Neural cell (in vitro differentiated cells): Measurements from ENCODE around the gene EFNA4. TPM values are rescaled to one million over a fixed set of nuclear protein-coding genes. Genes with fewer than 3 reads are reported as not detected.

Experiments used
- H2AFZ ChIP-seq: fragments of 200-600, 300-800 bp; sonication (generic), shearing (Covaris generic); 2 replicates; pipeline ENCODE4 v1.6.0; 2014; ENCODE audit warnings: low read depth, mild to moderate bottlenecking, antibody characterized with exemption, low read length, moderate library complexity
- H3F3A ChIP-seq: fragments of 200-600 bp; shearing (Covaris generic); 2 replicates; pipeline ENCODE4 v1.6.1; 2016; ENCODE audit warnings: mild to moderate bottlenecking, moderate library complexity, mixed read lengths, antibody characterized with exemption, low read length; ENCODE audit not compliant: insufficient read depth, poor library complexity, severe bottlenecking
- H3K27ac ChIP-seq: fragments of 200-600, 300-800 bp; sonication (generic), shearing (Covaris generic); 2 replicates; pipeline ENCODE4 v1.5.1; 2014; ENCODE audit warnings: mild to moderate bottlenecking, low read length, moderate library complexity
- H3K27me3 ChIP-seq: fragments of 300-800, 200-600 bp; sonication (generic), shearing (Covaris generic); 2 replicates; pipeline ENCODE4 v1.6.0; 2014; ENCODE audit warnings: mild to moderate bottlenecking, low read depth, low read length, moderate library complexity; ENCODE audit not compliant: insufficient read depth
- H3K36me3 ChIP-seq: fragments of 300-800, 200-600 bp; sonication (generic), shearing (Covaris generic); 2 replicates; pipeline ENCODE4 v1.5.1; 2014; ENCODE audit warnings: mild to moderate bottlenecking, antibody characterized with exemption, low read length, moderate library complexity; ENCODE audit not compliant: insufficient read depth
- H3K4me2 ChIP-seq: fragments of 300-800, 200-600 bp; sonication (generic), shearing (Covaris generic); 2 replicates; pipeline ENCODE4 v1.6.0; 2014; ENCODE audit warnings: mild to moderate bottlenecking, low read length
- H3K4me3 ChIP-seq: fragments of 300-800, 200-600 bp; sonication (generic), shearing (Covaris generic); 2 replicates; pipeline ENCODE4 v1.5.1; 2014; ENCODE audit warnings: mild to moderate bottlenecking, low read length, moderate library complexity
- H3K79me2 ChIP-seq: fragments of 200-600 bp; shearing (Covaris generic); replicated peaks from 2 replicates; pipeline ENCODE4 v1.6.0; 2014; ENCODE audit warnings: mild to moderate bottlenecking, low read length, moderate library complexity; ENCODE audit not compliant: insufficient read depth
- H3K9ac ChIP-seq: fragments of 300-800, 200-600 bp; sonication (generic), shearing (Covaris generic); 2 replicates; pipeline ENCODE4 v1.6.1; 2016; ENCODE audit warnings: mild to moderate bottlenecking, low read length, mixed read lengths
- H3K9me2 ChIP-seq: fragments of 200-600 bp; shearing (Covaris generic); 2 replicates; pipeline ENCODE4 v1.6.1; 2016; ENCODE audit warnings: mild to moderate bottlenecking, low read length, mixed read lengths; ENCODE audit not compliant: insufficient read depth
- H3K9me3 ChIP-seq: fragments of 200-600, 300-800 bp; sonication (generic), shearing (Covaris generic); 2 replicates; pipeline ENCODE4 v1.6.1; 2016; ENCODE audit warnings: mild to moderate bottlenecking, mixed run types, low read length, moderate library complexity, mixed read lengths
- H4K20me1 ChIP-seq: fragments of 200-600 bp; shearing (Covaris generic); 2 replicates; pipeline ENCODE4 v1.6.1; 2016; ENCODE audit warnings: mild to moderate bottlenecking, mixed run types; ENCODE audit not compliant: insufficient read depth
- CTCF ChIP-seq: fragments of 450-650 bp; IDR thresholded peaks from 2 replicates; pipeline ENCODE4 v1.5.1; 2014; ENCODE audit warnings: antibody characterized with exemption, mild to moderate bottlenecking, moderate library complexity; ENCODE audit not compliant: poor library complexity, severe bottlenecking
- EP300 ChIP-seq: fragments of 450-650 bp; conservative IDR thresholded peaks from 2 replicates; pipeline ENCODE4 v1.6.1; 2014; ENCODE audit warnings: antibody characterized with exemption, mild to moderate bottlenecking, moderate library complexity; ENCODE audit not compliant: poor library complexity, severe bottlenecking
- EZH2 ChIP-seq: fragments of 200-600, 300-800 bp; shearing (Covaris generic), sonication (generic); IDR thresholded peaks from 2 replicates; pipeline ENCODE4 v1.6.1; 2014; ENCODE audit warnings: antibody characterized with exemption, low read length, borderline replicate concordance, mild to moderate bottlenecking; ENCODE audit not compliant: insufficient read depth, poor library complexity, severe bottlenecking
- MXI1 ChIP-seq: fragments of 450-650 bp; conservative IDR thresholded peaks from 2 replicates; pipeline ENCODE4 v1.6.1; 2014; ENCODE audit warnings: antibody characterized with exemption, mild to moderate bottlenecking; ENCODE audit not compliant: poor library complexity, severe bottlenecking
- POLR2AphosphoS5 ChIP-seq: IDR thresholded peaks from 2 replicates; pipeline ENCODE4 v1.6.1; 2012
- RAD21 ChIP-seq: fragments of 450-650 bp; conservative IDR thresholded peaks from 2 replicates; pipeline ENCODE4 v1.6.1; 2014; ENCODE audit warnings: antibody characterized with exemption, mild to moderate bottlenecking, moderate library complexity
- REST ChIP-seq: IDR thresholded peaks from 2 replicates; pipeline ENCODE4 v1.6.1; 2012; ENCODE audit warnings: borderline replicate concordance
- SMC3 ChIP-seq: fragments of 450-650 bp; conservative IDR thresholded peaks from 2 replicates; pipeline ENCODE4 v1.6.1; 2014; ENCODE audit warnings: antibody characterized with exemption, mild to moderate bottlenecking, moderate library complexity; ENCODE audit not compliant: poor library complexity
- TAF1 ChIP-seq: IDR thresholded peaks from 2 replicates; pipeline ENCODE4 v1.6.1; 2012; ENCODE audit warnings: low read depth
- polyA plus RNA-seq: library from polyadenylated mRNA; depleted of rRNA; stranded (reverse); fragments of >200 nt; gene quantifications from 2 replicates; pipeline ENCODE4 v1.2.3, GENCODE V29; 2014

The EFNA4 gene
- polyA plus RNA-seq, 1 donor from 2014 or later, result 1.2 TPM

DNA sequence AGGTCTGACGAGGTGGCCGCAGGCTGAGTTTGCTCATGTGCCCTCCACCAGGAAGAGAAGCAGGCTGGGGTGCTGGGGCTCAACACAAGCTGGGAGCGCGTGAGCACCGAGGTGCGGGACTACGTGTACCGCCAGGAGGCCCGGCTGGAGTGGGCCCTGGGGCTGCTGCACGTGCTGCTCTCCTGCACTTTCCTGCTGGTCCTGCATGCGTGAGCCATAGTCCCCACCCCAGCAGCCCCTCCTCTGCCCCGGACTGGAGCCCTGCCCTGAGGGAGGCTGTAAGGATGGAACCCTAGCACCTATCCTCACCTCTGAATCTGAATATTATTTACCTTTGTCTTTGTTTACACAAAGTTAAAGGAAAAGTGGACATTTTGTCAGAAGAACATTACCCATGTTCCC, 20.2 kb upstream of the EFNA4 start:
- H3F3A ChIP-seq, result no peaks in the 10 kb centered on the region
- no peaks in the 10 kb centered on the region for H3K9me3 ChIP-seq
- H3K9ac ChIP-seq, result no peak overlapping the region
- H4K20me1 ChIP-seq, result no peaks in the 10 kb centered on the region
- no peak overlapping the region for H3K27ac ChIP-seq
- no peaks in the 10 kb centered on the region for H3K9me2 ChIP-seq
- no peak overlapping the region for H2AFZ ChIP-seq
- H3K4me3 ChIP-seq, result no peak overlapping the region
- H3K27me3 ChIP-seq, result no peaks in the 10 kb centered on the region
- H3K79me2 ChIP-seq, result no peaks in the 10 kb centered on the region
- no peaks in the 10 kb centered on the region for H3K36me3 ChIP-seq
- no peak for TF ChIP-seq RAD21
- no peak for TF ChIP-seq CTCF
- TF ChIP-seq POLR2AphosphoS5, result no peak
- no peak for TF ChIP-seq REST
- no peak for TF ChIP-seq EZH2
- TF ChIP-seq MXI1, result no peak
- no peak for TF ChIP-seq EP300
- TF ChIP-seq TAF1, result no peak
- no peak for TF ChIP-seq SMC3
- H3K4me2 ChIP-seq, result no peak overlapping the region

- Histone ChIP-seq H3K27ac (no peak overlapping the region), H4K20me1 (no peaks in the 10 kb centered on the region), H3K4me2 (no peak overlapping the region), H3K27me3 (no peaks in the 10 kb centered on the region), H2AFZ (no peak overlapping the region), H3K79me2 (no peaks in the 10 kb centered on the region), H3K36me3 (no peaks in the 10 kb centered on the region), H3K9me2 (no peaks in the 10 kb centered on the region), H3F3A (no peaks in the 10 kb centered on the region), H3K9ac (no peak overlapping the region), H3K4me3 (no peak overlapping the region), H3K9me3 (no peaks in the 10 kb centered on the region)
- TF ChIP-seq CTCF, result no peak
- TF ChIP-seq POLR2AphosphoS5, result no peak
- TF ChIP-seq MXI1, result no peak
- TF ChIP-seq RAD21, result no peak
- no peak for TF ChIP-seq EP300
- TF ChIP-seq SMC3, result no peak
- TF ChIP-seq TAF1, result no peak
- no peak for TF ChIP-seq EZH2
- no peak for TF ChIP-seq REST
Measured at GRCh38 chr1:155043793-155044192, 19.7 kb upstream of the EFNA4 start.
